NCI-H146 treated with DMSO at 0.1 percent for 48 hours (cell line): ENCODE data around the gene TMEM91.
"Not testable (repeated sequence)": the region's sequence is repeated elsewhere in the genome, so short reads cannot be mapped to it uniquely, and the experiment has no call there.

Experiments used
- DNase-seq: peaks from one replicate; lab custom pipeline; 2025; ENCODE audit not compliant: unreplicated experiment; lab: John Stamatoyannopoulos, UW

TMEM91 gene

DNA sequence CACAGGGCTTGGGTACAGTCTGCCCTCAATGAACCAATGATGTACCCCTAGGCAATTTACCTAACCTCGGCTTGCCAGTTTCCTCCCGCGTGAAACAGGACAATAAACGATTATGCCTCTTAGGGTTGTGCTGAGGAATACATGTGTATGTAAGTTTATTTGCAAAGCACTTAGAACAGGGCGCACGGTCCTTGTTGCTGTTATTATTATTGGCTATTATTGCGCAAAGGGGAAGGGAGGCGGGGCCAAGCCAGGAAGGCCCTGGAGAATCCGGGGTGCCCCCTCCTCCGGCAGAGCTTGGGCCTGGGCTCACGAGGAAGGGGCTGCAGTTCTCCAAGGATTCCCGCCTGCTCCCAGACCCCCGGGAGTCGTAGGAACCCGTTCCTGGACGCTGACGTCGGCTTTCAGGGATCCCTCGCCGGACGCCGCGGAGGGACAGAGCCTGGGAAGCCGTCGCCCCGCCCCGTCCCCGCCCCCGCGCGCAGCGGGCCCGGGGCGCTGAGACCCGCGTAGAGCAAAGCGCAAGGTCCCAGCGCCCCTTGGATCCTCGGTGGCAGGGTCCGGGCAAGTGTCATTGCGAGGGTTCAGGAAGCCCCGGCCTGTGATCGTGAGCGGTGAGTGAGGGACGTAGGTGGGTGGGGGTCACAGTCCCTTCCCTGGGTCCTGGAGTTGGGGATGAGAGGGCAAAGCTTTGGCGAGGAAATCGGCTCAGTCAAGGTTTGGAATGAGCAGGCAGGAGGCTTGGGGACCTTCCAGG lies at the start of gene TMEM91:
TSS of gene TMEM91 (plus strand) at position 293 of the 757 bp plus-strand sequence. CDS start 1,777 bp downstream, outside the sequence.
- no peak for DNase-seq

DNA sequence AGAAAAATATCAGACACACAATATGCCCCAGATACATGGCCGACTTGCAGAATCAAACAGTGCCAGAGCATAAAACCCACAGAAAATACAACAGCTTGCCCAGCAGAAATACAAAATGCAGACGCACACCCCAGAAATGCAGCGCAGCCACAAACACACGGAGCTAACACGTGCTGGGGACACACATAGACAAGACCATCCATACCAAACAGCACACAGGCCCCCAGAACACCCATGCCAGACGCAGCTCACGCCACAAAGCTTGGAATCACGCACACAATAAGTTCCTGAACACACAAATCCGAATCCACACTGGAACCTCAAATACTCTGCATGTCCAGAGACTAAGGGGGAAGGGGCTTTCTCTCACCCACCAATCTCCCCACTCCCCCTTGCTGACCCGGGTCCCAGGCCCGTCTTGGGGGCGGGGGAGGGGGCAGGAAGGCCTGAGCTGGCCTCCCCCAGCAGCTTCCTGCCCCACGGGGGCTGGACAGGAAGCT lies 49.2 kb upstream of the TMEM91 start:
- DNase-seq: no peak

DNA sequence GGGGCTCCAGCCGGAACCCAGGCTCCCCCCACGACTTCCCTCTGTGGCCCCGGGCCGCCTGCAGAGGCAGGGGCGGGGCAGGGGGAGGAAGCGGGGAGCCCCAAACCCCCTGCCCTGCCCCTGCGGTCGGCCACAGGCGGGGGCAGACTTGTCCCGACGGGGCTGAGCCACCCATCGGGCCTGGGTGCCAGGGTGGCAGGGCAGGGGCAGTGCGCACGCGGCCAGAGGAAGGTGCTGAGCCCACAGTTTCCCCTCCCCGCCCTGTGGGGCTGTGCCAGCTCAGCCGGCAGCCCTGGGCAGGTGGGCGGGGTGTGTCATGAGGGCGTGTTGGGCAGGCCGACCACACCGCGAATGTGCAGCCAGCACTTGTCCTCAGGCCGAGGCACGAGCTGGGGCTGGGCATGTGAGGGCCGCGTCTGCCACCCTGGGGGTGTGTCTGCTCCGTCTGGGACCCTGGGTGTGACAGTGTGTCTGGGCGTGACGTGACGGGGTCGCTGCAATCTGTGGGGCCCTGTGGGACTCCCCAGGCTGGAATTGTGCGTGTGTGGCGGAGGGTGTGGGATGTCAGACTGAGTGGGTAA lies 48.7 kb upstream of the TMEM91 start:
- no peak for DNase-seq

DNA sequence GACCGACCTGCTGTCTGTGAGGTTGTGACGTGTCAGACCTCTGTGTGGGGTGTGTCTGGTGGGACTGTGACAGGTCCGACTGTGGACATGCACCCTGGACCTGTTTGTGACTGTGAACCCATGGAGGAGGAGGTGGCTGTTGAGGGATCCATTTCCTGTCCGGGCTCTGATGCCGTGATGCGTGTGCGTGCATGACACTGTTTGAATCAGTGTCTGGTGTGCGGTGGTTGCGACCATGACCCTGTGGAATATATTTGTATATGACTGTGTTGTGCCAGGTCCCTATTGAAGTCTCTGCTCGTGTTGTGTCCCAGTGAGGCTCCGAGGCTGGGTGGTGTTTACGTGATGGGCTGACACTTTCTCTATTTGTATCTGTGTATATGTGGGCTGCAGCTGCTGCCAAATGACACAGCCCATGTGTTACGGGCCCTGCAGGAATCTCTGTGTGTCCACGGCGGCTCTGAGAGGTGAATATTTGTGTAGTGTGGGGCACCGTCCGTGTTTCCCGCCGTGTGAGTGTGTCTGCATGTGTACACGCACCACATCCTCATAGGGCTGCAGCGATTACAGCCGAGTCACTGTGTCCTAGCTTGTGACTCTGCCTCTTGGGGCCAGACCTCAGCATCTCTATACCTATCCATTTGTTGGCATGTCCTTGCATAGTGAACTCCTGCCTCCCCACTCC lies 48.0 kb upstream of the TMEM91 start:
- no peak for DNase-seq

DNA sequence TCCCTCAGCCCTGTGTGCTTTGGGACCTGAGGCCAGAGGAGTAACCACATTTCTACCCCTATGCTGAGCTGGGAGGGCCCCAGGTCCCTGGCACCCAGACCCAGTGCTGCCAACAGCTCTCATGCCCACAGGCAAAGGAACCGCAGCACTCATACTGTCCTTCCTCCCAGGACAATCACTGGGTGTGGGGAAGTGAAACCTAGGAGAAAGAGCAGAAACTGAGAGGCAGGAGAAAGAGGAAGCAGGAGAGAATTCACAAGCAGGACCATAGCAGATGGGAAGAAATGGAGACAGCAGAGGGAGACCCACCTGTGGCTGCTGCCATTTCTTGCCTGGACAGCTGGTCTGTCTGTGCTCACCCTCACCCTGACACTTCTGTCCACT lies 47.5 kb upstream of the TMEM91 start:
- no peak for DNase-seq

DNA sequence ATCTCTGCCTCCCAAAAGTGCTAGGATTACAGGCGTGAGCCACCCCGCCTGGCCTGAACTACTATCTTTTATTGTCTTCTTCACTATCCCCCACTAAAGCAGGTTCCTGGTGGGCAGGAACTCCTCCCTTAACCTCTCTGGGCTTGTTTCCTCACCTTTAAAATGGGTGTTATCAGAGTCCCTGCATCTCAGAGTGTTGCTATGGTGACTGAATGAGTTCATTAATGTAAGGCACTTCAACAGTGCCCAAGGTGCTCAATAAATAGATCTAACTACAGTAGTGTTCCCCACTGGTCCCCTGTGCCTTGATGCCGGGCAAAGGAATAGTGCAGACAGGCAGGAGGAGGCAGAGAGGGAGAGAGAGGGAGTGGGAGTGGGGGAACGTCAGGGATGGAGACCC lies 45.9 kb upstream of the TMEM91 start:
- no peak for DNase-seq

DNA sequence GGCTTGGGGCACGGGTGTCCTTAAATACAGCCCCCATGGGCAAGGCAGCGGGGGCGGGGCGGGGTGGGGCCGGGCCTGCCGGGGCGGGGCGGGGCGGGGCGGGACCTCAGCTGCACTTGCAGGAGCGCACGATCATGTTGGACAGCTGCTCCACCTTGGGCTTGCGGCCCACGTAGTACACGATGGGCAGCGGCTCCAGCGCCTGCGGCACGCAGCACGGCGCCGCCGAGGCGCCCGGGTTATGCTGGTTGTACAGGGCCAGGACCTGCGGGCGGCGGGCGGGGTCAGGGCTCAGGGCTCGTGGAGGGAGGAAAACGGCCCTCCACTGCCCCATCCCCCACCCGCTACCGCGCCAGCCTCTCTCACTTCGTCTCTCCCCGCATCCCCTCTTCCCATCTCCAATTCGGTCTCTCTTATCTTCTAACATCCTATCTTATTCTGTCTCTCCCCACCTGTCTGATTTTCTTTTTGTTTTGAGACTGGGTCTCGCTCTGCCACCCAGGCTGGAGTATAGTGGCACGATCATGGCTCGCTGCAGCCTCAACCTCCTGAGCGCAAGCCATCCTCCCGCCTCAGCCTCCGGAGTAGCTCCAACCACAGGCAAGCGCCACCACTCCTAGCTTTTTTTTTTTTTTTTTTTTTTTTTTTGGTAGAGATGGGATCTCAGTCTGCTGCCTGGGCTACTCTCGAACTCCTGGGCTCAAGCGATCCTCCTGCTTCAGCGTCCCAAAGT lies 45.2 kb upstream of the TMEM91 start:
- DNase-seq: no peak

DNA sequence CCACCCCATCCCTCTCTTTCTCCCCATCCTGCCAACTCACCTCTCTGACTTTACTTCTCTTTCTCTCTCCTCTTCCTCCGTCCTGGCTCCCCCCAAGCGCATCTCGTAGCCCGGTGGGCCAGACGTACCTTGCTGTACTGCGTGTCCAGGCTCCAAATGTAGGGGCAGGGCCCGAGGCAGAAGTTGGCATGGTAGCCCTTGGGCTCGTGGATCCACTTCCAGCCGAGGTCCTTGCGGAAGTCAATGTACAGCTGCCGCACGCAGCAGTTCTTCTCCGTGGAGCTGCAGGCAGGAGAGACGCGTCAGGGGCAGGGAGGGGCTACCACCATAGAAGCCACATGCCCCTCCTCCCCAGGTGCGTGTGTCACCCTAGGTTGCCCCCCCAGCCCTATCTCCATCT lies 44.3 kb upstream of the TMEM91 start:
- DNase-seq: peak; percentile 74

DNA sequence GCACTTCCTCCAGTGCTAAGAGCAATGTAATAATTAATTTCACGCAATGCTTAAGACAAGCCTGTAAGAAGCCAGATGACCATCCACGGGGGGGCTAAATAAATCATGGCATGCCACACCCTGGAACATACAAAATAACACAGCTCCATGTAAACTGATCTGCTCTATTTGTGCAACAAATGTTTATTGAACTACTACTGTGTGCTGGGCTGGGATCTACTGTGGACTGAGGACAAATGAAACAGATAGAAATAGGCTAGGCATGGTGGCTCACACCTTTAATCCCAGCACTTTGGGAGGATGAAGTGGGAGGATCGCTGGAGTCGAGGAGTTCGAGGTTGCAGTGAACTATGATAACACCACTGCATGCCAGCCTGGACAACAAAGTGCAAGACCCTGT lies 43.9 kb upstream of the TMEM91 start:
- DNase-seq: peak; percentile 74

DNA sequence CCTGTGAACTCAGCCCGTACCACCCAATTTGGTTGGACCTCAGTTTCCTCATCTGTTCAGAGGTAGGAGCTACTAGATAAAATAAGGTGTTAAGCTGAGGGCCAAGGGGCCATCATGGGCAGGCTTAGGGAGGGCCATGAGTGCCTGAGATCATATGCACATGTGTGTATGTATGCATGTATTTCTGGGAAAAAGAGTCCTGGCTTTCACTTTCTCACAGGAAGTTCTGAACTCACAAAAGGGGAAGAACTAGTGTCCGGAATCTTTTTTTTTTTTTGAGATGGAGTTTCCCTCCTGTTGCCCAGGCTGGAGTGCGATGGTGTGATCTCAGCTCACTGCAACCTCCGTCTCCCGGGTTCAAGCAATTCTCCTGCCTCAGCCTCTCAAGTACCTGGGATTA lies 41.5 kb upstream of the TMEM91 start:
- no peak for DNase-seq

DNA sequence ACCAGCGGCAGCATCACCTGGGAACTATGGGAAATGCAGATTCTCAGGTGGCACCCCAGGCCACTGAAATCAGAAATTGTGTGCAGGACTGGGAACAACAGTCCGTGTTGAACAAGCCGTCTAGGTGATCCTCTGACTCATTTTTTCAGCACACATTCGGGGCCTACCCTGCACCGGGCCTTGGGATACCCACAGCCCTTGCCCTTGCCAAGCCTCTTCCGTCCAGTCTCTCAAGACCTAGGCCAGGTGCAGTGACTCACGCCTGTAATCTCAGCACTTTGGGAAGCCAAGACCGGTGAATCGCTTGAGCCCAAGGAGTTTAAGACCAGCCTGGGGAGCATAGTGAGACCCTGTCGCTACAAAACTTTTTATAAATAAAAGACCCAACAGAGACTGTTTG lies 40.9 kb upstream of the TMEM91 start:
- no peak for DNase-seq

DNA sequence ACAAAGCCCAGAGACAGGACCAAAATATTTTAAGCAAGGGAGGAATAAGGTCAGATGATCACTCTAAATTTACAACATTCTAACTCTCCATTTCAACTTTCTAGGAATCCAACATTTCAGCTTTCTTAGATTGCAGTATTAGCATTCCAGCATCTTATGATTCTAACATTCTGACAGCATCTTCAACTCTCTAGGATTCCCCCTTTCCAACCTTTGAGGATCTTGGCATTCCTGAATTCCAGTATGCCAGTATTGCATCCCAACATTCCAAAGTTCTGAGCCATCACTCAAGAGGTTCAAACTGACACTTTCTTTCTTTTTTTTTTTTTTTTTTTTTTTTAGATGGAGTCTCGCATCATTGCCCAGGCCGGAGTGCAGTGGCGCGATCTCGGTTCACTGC lies 36.4 kb upstream of the TMEM91 start:
- no peak for DNase-seq

DNA sequence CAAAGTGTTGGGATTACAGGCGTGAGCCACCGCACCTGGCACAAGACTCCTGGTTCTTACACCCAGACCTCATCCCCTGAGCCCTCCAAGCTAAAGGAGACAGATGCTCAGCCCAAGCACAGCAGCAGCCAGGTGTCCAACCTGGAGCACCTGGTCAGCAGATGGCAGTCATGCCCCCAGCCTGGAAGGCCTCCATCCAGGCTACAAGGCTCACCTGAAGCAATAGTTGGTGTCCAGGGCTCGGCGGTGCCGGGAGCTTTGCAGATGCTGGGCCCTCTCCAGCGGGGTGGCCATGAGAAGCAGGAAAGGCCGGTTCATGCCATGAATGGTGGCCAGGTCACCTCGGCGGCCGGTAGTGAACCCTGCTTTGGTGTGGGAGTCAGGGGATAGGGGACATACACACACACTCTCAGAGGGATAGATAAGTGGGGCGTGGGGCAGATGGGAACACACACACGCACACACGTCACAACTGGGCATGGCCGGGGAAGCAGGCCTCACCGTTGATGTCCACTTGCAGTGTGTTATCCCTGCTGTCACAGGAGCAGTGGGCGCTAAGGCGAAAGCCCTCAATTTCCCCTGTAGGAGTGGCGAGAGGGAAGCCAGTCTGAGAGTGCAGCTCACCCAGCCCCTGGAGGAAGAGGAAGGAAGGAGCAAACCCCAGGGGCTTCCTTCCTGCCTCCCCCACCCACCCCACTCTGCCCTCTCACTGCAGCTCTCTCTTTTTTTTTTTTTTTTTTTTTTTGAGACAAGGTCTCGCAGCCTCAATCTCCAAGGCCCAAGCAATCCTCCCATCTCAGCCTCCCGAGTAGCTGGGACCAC lies 34.5 kb upstream of the TMEM91 start:
- peak; percentile 21 for DNase-seq

DNA sequence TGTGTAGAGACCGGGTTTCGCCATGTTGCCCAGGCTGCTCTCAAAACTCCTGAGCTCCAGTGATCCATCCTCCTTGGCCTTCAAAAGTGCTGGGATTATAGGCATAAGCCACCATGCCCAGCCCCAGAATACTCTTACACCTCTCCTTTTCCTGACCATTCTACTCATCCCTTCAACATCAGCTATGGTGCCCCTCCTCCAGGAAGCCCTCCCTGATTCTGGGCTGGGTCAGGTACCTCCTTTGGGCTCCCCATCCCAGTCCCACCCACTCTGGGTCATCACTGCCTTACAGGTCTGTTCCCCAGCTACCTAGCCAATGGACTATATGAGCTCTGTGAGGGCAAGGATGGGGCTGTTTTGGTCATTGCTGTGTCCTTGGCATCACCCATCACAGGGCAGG lies 32.2 kb upstream of the TMEM91 start:
- no peak for DNase-seq

DNA sequence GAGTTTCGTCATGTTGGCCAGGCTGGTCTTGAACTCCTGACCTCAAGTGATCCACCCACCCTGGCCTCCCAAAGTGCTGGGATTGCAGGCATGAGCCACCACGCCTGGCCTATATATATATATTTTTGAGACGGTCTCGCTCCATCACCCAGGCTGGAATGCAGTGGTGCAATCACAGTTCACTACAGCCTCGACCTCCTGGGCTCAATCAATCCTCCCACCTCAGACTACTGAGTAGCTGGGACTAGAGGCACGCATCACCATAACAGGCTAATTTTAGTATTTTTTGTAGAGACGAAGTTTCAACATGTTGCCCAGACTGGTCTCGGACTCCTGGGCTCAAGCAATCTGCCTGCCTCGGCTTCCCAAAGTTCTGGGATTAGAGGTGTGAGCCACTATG lies 29.4 kb upstream of the TMEM91 start:
- DNase-seq: not testable (repeated sequence)

DNA sequence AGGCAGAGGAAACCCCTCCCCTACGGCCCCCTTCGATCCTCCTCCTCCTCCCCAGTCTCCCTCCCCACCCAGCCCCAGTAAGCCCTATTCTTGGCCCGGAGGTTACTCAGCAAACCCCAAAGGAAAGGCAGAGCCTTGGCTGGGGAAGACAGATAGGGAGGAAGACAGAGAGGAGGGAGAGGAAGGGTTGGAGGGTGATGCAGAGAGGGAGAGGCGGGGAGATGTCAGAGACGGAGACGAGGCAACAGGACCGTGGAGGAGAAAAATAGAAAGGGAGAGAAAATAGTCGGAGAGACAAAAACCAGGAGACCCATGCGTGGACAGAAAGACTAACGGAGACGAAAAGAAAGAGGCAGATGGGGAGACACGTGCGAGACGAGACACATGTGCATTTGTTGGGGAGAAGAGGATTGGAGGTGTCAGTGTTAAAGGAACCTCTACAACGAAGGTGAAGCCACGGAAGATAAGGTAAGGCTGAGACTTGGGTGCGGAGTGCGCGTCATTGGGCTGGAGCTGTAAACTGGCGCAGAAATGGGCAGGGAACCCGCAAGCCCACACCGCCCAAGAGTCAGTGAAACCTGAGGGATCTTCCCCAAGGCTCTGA lies 25.5 kb upstream of the TMEM91 start:
- no peak for DNase-seq

DNA sequence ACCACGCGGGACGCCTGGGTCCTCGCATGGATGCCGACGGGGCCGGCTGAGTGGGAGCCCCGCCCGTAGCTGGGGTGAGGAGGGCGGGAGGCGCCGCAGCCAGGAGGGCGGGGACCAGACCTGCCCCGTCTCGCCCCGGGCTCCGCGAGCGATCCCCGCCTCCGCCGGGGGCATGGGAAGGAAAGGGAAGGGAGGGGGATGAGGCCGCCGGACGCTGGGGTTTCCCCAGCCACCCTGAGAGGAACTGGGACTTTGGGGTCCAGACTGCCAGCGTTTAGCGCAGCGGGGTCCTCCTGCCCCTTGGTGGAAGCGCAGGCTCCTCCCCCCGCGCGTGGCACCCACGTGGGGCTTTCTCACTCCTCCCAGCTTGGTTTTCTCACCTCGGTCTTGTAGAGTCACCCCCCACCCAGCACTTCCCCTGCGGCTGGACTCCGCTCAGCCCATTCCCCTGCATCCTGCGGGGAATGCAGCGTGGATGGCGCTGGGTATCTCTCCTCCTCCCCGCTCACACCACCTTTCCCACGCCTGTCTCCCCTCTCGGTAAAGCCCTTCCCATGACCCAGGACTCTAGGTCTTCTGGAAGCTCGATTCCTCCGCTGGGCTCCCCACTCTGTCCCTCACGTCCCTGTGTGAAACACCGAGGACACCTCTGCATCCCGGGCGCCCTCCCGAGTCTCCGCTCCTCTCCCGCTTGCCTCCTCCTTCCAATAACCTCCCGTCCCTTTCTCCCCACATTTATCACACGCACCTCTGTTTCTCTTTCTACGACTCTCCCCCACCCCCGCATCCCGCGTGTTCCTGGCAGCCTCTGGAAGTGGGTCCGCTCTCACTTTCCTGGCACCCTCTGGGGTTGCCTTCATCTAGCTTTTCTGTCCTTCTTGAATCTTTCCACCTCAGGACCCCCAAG lies 24.7 kb upstream of the TMEM91 start:
- no peak for DNase-seq

DNA sequence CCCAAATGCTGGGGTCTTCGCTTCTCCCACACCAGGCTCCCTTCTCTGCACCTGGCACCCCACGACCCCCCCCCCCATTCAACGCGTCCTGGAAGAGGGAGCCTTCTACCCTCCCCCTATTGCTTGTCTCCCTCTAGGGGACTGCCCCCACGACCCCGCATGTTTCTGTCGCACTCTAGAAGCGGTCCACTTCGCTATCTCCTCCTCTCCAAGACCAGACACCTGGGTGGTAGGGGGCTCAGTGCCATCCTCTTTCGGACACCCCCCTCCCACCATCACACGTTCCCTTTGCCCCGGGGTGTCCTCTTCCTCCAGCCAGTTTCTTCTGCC lies 24.1 kb upstream of the TMEM91 start:
- DNase-seq: no peak
